ENCODE data around the gene TCERG1L.
A peak's percentile ranks its signal among the peaks of the same experiment; 100 is the strongest.
"Not testable (repeated sequence)": the region's sequence is repeated elsewhere in the genome, so short reads cannot be mapped to it uniquely, and the experiment has no call there.

The TCERG1L gene

DNA sequence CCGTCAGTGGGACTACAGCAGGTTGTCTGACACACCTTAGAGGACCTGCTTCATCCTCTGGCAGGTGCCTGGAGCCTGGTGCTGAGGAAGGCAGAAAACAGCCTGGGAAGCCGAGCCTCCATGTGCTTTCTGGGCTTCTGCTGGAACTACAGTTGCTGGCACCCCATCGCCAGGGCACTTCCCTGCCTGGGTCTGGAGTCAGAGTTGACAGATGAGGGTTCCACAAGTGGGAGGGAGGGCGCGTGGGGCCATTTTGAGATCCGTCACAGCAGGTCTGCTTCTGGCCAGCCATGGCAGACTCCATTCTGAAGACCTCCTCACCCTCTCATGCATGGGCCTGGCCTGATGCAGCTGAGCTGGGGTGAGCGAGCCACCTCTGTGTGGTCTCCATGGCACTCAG, 33.2 kb upstream of the TCERG1L start:
- Histone ChIP-seq H3K27ac (ENCODE audit: low read depth, low read length) (no peak overlapping the region), H3K4me3 (ENCODE audit: low read depth, low read length) (no peak overlapping the region), H3K9me3 (ENCODE audit: control insufficient read depth, insufficient read depth, low read length) (no peaks in the 10 kb centered on the region), H3K9ac (ENCODE audit: low read depth, low read length) (no peak overlapping the region), H3K27me3 (ENCODE audit: control insufficient read depth, insufficient read depth, low read length) (no peaks in the 10 kb centered on the region), H3K36me3 (ENCODE audit: control insufficient read depth, insufficient read depth, low read length) (no peaks in the 10 kb centered on the region), H3K4me1 (ENCODE audit: control insufficient read depth, insufficient read depth, low read length) (no peaks in the 10 kb centered on the region)

DNA sequence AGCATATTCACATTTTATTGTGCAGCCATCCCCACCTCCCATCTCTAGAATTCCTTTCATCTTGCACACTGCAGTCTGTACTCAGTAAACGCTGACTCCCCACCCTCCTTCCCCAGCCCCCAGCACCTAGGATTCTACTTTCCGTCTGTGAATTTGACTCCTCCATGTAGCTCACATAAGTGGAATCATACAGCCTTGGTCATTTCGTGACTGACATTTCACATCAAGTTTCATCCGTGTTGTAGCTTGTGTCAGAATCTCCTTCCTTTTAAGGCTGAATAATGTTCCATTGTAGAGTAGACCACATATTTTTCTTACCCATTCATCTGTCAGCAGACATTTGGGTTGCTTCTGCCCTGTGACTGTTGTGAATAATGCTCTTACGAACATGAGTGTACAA, 26.2 kb upstream of the TCERG1L start:
- H3K4me1 ChIP-seq (ENCODE audit: control insufficient read depth, insufficient read depth, low read length) = no peaks in the 10 kb centered on the region
- no peak overlapping the region for H3K9ac ChIP-seq (ENCODE audit: low read depth, low read length)
- H3K27me3 ChIP-seq (ENCODE audit: control insufficient read depth, insufficient read depth, low read length) = no peaks in the 10 kb centered on the region
- peaks cover 4% of the 10 kb centered on the region; the same call in 1 of the 2 replicates for H3K9me3 ChIP-seq (ENCODE audit: control insufficient read depth, insufficient read depth, low read length)
- H3K27ac ChIP-seq (ENCODE audit: low read depth, low read length) = no peak overlapping the region
- no peaks in the 10 kb centered on the region for H3K36me3 ChIP-seq (ENCODE audit: control insufficient read depth, insufficient read depth, low read length)
- H3K4me3 ChIP-seq (ENCODE audit: low read depth, low read length) = no peak overlapping the region

GRCh38 chr10:131332821-131333220, 21.3 kb upstream of the TCERG1L start:
- H3K36me3 ChIP-seq (ENCODE audit: control insufficient read depth, insufficient read depth, low read length) = no peaks in the 10 kb centered on the region
- H3K27me3 ChIP-seq (ENCODE audit: control insufficient read depth, insufficient read depth, low read length) = no peaks in the 10 kb centered on the region
- H3K27ac ChIP-seq (ENCODE audit: low read depth, low read length) = no peak overlapping the region
- no peaks in the 10 kb centered on the region; the same call in 1 of the 2 replicates for H3K9me3 ChIP-seq (ENCODE audit: control insufficient read depth, insufficient read depth, low read length)
- no peak overlapping the region for H3K4me3 ChIP-seq (ENCODE audit: low read depth, low read length)
- H3K9ac ChIP-seq (ENCODE audit: low read depth, low read length) = no peak overlapping the region
- no peaks in the 10 kb centered on the region for H3K4me1 ChIP-seq (ENCODE audit: control insufficient read depth, insufficient read depth, low read length)

GRCh38 chr10:131323880-131324279, 12.4 kb upstream of the TCERG1L start:
- Histone ChIP-seq H3K4me3 (ENCODE audit: low read depth, low read length) (no peak overlapping the region), H3K9ac (ENCODE audit: low read depth, low read length) (no peak overlapping the region), H3K9me3 (ENCODE audit: control insufficient read depth, insufficient read depth, low read length) (no peaks in the 10 kb centered on the region), H3K36me3 (ENCODE audit: control insufficient read depth, insufficient read depth, low read length) (no peaks in the 10 kb centered on the region), H3K4me1 (ENCODE audit: control insufficient read depth, insufficient read depth, low read length) (peaks cover 33% of the 10 kb centered on the region), H3K27ac (ENCODE audit: low read depth, low read length) (no peak overlapping the region), H3K27me3 (ENCODE audit: control insufficient read depth, insufficient read depth, low read length) (peaks cover 7% of the 10 kb centered on the region)

DNA sequence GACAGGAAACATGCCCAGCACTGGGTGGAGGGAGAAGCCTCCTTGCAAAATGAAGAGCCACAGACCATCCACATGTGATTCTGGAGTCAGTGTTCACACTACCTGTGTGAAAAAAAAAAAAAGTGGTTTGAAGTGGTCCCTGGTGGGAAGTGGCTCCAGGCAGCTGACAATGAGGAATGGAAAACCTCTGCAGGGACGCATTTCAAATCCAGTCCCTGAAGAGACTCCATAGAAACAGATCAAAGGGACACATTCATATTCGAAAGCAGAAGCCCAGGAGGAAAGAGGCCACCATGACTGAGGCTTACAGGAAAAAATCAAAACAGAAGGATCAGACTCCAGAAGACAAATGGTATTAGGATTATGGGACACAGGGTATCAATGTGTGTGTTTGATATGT, 11.5 kb upstream of the TCERG1L start:
- Histone ChIP-seq H3K36me3 (ENCODE audit: control insufficient read depth, insufficient read depth, low read length) (no peaks in the 10 kb centered on the region), H3K9ac (ENCODE audit: low read depth, low read length) (no peak overlapping the region), H3K27ac (ENCODE audit: low read depth, low read length) (no peak overlapping the region), H3K27me3 (ENCODE audit: control insufficient read depth, insufficient read depth, low read length) (peaks cover 7% of the 10 kb centered on the region), H3K4me1 (ENCODE audit: control insufficient read depth, insufficient read depth, low read length) (peaks cover 33% of the 10 kb centered on the region), H3K4me3 (ENCODE audit: low read depth, low read length) (no peak overlapping the region), H3K9me3 (ENCODE audit: control insufficient read depth, insufficient read depth, low read length) (no peaks in the 10 kb centered on the region)

DNA sequence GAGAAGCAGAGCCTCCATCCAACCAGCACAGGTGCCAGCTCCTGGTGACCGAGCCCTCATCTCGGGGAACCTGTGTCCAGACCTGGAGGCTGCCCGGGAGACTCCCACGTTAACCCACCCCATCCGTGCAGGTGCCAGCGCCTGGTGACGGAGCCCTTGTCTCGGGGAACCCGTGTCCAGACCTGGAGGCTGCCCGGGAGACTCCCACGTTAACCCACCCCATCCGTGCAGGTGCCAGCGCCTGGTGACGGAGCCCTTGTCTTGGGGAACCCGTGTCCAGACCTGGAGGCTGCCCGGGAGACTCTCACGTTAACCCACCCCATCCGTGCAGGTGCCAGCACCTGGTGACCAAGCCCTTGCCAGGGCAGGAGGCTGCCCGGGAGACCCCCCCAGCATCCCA, 11.1 kb upstream of the TCERG1L start:
- H3K36me3 ChIP-seq (ENCODE audit: control insufficient read depth, insufficient read depth, low read length); H3K27me3 ChIP-seq (ENCODE audit: control insufficient read depth, insufficient read depth, low read length): not testable (repeated sequence)
- H3K4me1 ChIP-seq (ENCODE audit: control insufficient read depth, insufficient read depth, low read length) = peaks cover 33% of the 10 kb centered on the region

DNA sequence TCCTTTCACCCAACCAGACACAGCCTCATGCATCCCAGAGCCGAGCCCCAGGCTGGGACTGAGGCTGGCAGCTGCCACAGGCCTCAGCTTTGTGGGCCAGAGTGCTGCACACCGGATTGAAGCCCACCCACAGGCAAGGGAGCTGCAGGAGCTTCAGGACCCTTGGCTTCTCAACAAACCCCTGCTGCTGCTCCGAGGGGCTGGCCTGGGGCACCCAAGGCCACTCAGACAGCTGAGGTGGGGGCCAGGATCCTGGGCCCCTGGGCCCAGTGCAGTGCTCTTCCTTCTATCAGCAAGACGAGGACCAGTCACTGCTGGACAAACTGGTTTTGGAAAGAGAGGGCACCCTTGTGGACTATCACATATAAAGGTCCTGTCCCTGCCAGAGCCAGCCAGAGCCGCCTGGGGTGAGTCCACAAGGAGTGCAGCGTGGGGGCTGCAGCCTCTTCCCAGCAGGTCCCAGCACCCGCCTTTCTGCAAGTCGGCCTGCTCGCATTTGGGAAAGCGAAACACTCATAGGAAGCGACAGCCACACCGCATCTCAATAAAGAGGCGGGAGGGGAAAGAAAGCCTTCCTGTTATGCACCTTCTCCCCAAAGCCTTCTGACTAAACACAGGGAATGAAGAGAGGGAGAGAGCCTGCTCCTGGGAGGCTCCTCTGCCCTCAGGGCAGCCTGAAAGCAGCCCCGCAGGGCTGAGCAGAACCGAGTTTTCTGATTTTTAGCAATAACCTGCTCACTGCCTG, 9.5 kb upstream of the TCERG1L start:
- no peak overlapping the region for H3K4me3 ChIP-seq (ENCODE audit: low read depth, low read length)
- H3K27ac ChIP-seq (ENCODE audit: low read depth, low read length) = peak overlapping the region; percentile 44
- H3K27me3 ChIP-seq (ENCODE audit: control insufficient read depth, insufficient read depth, low read length) = peaks cover 7% of the 10 kb centered on the region
- H3K36me3 ChIP-seq (ENCODE audit: control insufficient read depth, insufficient read depth, low read length) = no peaks in the 10 kb centered on the region
- peaks cover 33% of the 10 kb centered on the region for H3K4me1 ChIP-seq (ENCODE audit: control insufficient read depth, insufficient read depth, low read length)
- no peaks in the 10 kb centered on the region for H3K9me3 ChIP-seq (ENCODE audit: control insufficient read depth, insufficient read depth, low read length)
- H3K9ac ChIP-seq (ENCODE audit: low read depth, low read length) = no peak overlapping the region

More for the DNA sequence above, 11.1 kb upstream of the TCERG1L start:
- not testable (repeated sequence) for H3K4me3 ChIP-seq (ENCODE audit: low read depth, low read length); H3K27ac ChIP-seq (ENCODE audit: low read depth, low read length); H3K9me3 ChIP-seq (ENCODE audit: control insufficient read depth, insufficient read depth, low read length); H3K9ac ChIP-seq (ENCODE audit: low read depth, low read length)

GRCh38 chr10:131318814-131319213, 7.3 kb upstream of the TCERG1L start:
- Histone ChIP-seq H3K36me3 (ENCODE audit: control insufficient read depth, insufficient read depth, low read length) (no peaks in the 10 kb centered on the region), H3K9me3 (ENCODE audit: control insufficient read depth, insufficient read depth, low read length) (no peaks in the 10 kb centered on the region), H3K4me1 (ENCODE audit: control insufficient read depth, insufficient read depth, low read length) (peaks cover 33% of the 10 kb centered on the region), H3K27me3 (ENCODE audit: control insufficient read depth, insufficient read depth, low read length) (peaks cover 8% of the 10 kb centered on the region), H3K27ac (ENCODE audit: low read depth, low read length) (no peak overlapping the region), H3K4me3 (ENCODE audit: low read depth, low read length) (no peak overlapping the region), H3K9ac (ENCODE audit: low read depth, low read length) (no peak overlapping the region)

GRCh38 chr10:131318291-131318690, 6.8 kb upstream of the TCERG1L start:
- no peak overlapping the region for H3K9ac ChIP-seq (ENCODE audit: low read depth, low read length)
- H3K4me3 ChIP-seq (ENCODE audit: low read depth, low read length) = no peak overlapping the region
- no peak overlapping the region for H3K27ac ChIP-seq (ENCODE audit: low read depth, low read length)
- H3K36me3 ChIP-seq (ENCODE audit: control insufficient read depth, insufficient read depth, low read length) = no peaks in the 10 kb centered on the region
- no peaks in the 10 kb centered on the region for H3K9me3 ChIP-seq (ENCODE audit: control insufficient read depth, insufficient read depth, low read length)
- H3K27me3 ChIP-seq (ENCODE audit: control insufficient read depth, insufficient read depth, low read length) = peaks cover 10% of the 10 kb centered on the region; the same call in 1 of the 2 replicates
- H3K4me1 ChIP-seq (ENCODE audit: control insufficient read depth, insufficient read depth, low read length) = peaks cover 28% of the 10 kb centered on the region

DNA sequence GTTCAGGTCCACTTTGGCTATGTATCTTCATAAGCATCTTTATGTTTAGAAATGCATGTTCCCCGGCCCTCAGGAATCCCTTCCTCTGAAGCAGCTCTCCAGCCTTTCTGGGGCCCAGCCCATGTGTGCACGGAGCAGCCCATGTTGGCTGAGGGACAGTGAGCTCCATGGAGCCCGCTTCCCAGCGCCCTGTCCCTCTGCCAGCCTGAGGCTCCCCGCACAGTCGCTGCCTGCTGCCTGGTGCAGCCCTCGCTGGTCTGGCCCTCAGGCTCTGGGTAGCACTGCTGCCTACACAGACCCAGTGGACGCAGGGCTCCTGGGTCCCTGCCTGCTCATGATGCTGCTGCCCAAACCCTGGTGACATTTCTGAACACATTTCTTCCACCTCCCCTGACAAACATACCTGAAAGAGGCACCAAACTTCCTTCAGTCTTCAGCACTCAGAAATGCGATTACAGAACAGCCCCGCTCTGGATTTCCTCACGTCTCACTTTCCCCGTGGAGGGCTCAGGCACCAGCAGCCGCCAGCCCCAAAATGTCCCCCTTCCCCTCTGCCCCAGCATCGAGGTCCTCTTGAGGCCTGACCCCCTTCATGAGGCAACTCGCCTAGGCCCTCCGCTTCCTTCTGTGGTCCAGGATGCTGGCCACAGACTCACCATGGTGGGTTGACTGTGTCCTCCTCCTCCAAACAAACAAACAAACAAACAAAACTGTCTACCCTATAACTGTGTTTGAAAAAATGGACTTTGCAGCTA, 5.0 kb upstream of the TCERG1L start:
- peaks cover 15% of the 10 kb centered on the region for H3K4me1 ChIP-seq (ENCODE audit: control insufficient read depth, insufficient read depth, low read length)
- no peaks in the 10 kb centered on the region for H3K36me3 ChIP-seq (ENCODE audit: control insufficient read depth, insufficient read depth, low read length)
- no peak overlapping the region for H3K4me3 ChIP-seq (ENCODE audit: low read depth, low read length)
- no peaks in the 10 kb centered on the region for H3K9me3 ChIP-seq (ENCODE audit: control insufficient read depth, insufficient read depth, low read length)
- no peak overlapping the region for H3K9ac ChIP-seq (ENCODE audit: low read depth, low read length)
- H3K27me3 ChIP-seq (ENCODE audit: control insufficient read depth, insufficient read depth, low read length) = peaks cover 15% of the 10 kb centered on the region; the same call in 1 of the 2 replicates
- no peak overlapping the region for H3K27ac ChIP-seq (ENCODE audit: low read depth, low read length)

DNA sequence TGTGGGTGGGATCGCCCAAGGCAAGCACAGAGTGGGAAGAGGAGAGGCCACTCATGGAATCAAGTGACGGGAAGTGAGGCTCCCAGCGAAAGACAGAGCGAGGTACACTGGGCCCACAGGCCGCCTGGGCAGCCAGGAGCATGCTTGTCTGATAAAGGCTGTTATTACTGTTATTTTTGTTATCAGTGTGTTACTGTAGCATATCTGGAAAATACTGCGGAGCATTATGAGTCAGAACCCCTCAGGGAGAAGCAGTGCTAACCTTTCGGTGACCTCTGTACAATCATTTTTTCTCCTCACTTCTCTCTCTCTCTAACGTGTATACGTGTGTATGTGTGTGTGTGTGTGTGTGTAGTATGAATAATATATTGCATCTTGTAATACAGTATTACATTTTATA, 3.8 kb upstream of the TCERG1L start:
- peaks cover 21% of the 10 kb centered on the region for H3K27me3 ChIP-seq (ENCODE audit: control insufficient read depth, insufficient read depth, low read length)
- H3K4me1 ChIP-seq (ENCODE audit: control insufficient read depth, insufficient read depth, low read length) = peaks cover 7% of the 10 kb centered on the region; the same call in 1 of the 2 replicates
- H3K27ac ChIP-seq (ENCODE audit: low read depth, low read length) = no peak overlapping the region
- H3K36me3 ChIP-seq (ENCODE audit: control insufficient read depth, insufficient read depth, low read length) = no peaks in the 10 kb centered on the region
- no peak overlapping the region for H3K4me3 ChIP-seq (ENCODE audit: low read depth, low read length)
- H3K9me3 ChIP-seq (ENCODE audit: control insufficient read depth, insufficient read depth, low read length) = no peaks in the 10 kb centered on the region
- H3K9ac ChIP-seq (ENCODE audit: low read depth, low read length) = no peak overlapping the region
